ENCODE results near the gene PRRG2.
A peak's percentile ranks its signal among the peaks of the same experiment; 100 is the strongest.

PRRG2 gene

DNA sequence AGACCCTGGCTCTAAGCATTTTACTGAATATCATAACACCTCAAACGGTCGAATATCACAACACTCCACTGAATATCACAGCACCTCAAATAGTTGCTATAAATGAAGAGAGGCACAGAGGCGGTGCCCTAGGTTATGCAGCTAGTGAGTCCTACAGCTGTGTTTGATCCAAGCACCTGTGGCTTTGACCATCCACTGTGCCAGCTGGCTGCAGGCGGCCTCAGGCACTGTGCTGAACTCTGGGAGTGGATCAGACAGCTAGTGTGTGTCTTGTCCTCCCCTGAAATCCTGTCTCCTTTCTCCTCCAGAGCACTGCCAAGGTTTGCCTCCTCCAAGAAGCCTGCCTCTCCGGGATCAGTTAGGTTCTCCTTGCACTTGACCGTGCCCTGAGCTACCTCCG lies 8.1 kb upstream of the PRRG2 start:
- in situ Hi-C loops (cut with MboI; ENCODE audit: low sequenced_read_pairs, unreplicated experiment): no loop called here

DNA sequence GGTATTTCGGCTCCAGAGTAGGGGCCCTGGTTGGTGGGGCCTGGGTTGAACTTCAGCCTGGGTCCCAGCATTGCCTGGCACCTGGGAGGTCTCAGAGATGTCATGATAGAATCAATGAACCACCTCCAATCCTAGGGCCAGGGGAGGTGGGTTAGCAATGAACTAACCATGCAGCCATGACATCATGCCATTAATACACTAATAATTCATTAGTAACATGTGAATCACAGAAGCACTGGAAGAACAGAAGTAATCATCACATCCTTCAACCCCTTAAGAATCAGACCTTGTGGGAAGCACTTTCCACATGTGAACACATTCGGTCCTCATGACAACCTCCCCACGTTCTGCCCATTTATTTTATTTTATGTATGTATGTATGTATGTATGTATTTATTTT lies 7.7 kb upstream of the PRRG2 start:
- no peak for DNase-seq (ENCODE audit: low spot score)
- TF ChIP-seq, protein P1, sequence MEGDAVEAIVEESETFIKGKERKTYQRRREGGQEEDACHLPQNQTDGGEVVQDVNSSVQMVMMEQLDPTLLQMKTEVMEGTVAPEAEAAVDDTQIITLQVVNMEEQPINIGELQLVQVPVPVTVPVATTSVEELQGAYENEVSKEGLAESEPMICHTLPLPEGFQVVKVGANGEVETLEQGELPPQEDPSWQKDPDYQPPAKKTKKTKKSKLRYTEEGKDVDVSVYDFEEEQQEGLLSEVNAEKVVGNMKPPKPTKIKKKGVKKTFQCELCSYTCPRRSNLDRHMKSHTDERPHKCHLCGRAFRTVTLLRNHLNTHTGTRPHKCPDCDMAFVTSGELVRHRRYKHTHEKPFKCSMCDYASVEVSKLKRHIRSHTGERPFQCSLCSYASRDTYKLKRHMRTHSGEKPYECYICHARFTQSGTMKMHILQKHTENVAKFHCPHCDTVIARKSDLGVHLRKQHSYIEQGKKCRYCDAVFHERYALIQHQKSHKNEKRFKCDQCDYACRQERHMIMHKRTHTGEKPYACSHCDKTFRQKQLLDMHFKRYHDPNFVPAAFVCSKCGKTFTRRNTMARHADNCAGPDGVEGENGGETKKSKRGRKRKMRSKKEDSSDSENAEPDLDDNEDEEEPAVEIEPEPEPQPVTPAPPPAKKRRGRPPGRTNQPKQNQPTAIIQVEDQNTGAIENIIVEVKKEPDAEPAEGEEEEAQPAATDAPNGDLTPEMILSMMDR (IDR thresholded peaks at IDR 0.05; ENCODE audit: borderline replicate concordance, control extremely low read depth, extremely low read depth, insufficient read depth, missing control alignments): no peak
- in situ Hi-C loops (cut with MboI; ENCODE audit: low sequenced_read_pairs, unreplicated experiment): no loop called here

More for the DNA sequence above, 8.1 kb upstream of the PRRG2 start:
- TF ChIP-seq, protein P1 (IDR thresholded peaks at IDR 0.05; ENCODE audit: borderline replicate concordance, control extremely low read depth, extremely low read depth, insufficient read depth, missing control alignments): no peak
- DNase-seq (ENCODE audit: low spot score): no peak

DNA sequence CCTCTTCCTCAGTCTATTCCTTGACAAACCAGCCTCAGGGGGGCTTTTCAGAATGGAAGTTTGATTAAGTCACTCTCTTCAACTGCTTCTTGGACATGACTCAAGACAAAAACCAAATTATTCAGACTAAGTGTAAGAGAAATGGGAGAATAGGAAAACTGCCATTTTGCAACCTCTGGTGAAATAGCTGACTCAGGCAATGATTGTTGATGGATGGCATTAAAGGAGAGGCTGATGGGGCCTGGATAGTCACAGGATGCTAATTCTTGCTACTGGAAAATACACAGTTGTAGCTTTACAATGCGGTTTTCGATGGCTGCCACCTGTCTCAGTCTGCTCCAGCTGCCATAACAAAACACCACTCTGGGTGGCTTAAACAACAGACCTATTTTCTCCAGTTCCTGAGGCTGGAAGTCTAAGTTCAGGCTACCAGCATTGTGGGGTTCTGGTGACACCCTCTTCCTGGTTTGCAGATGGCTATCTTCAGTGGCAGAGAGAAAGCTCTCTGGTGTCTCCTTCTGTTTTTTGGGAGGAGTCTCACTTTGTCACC lies 6.8 kb upstream of the PRRG2 start:
- no peak for DNase-seq (ENCODE audit: low spot score)
- in situ Hi-C loops (cut with MboI; ENCODE audit: low sequenced_read_pairs, unreplicated experiment): no loop called here
- TF ChIP-seq, protein P1 (IDR thresholded peaks at IDR 0.05; ENCODE audit: borderline replicate concordance, control extremely low read depth, extremely low read depth, insufficient read depth, missing control alignments): no peak

DNA sequence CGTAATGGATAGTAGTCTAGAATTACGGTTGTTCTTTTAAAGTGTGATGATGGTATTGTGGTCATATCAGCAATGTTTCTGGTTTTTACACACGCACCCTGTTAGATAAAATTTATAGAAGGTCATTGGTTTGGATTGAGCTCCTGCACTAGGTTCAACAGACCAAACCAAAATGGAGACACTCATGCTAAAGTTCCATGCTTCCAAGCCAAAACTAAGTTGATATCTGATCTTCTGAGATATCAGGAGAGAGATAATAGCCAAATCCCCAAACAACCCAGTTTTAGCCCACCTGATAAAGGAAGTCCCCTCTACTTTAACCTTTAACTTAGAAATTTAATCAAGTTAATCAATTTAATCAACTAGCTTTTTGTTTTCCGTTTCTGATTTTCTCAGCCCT lies 1.9 kb upstream of the PRRG2 start:
- in situ Hi-C loops (cut with MboI; ENCODE audit: low sequenced_read_pairs, unreplicated experiment): no loop called here
- TF ChIP-seq, protein P1 (IDR thresholded peaks at IDR 0.05; ENCODE audit: borderline replicate concordance, control extremely low read depth, extremely low read depth, insufficient read depth, missing control alignments): no peak

DNA sequence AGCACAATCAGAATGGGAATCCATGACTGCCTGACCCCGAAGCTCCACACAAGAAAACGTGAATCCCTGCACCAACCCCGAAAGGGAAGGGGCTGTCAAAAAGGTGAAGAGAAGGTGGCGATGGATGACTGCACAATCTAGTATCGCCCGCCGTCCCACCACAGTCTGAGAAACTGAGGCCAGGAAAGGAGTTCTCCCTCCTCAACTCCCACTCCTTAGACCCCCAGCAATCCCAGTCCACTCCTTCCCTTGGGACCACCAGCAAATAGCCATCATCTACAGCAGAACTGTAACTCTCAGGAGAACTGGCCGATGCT lies 1.2 kb upstream of the PRRG2 start:
- DNase-seq (ENCODE audit: low spot score): no peak
- TF ChIP-seq, protein P1 (IDR thresholded peaks at IDR 0.05; ENCODE audit: borderline replicate concordance, control extremely low read depth, extremely low read depth, insufficient read depth, missing control alignments): no peak
- in situ Hi-C loops (cut with MboI; ENCODE audit: low sequenced_read_pairs, unreplicated experiment): no loop called here

More for the DNA sequence above, 1.9 kb upstream of the PRRG2 start:
- no peak for DNase-seq (ENCODE audit: low spot score)

DNA sequence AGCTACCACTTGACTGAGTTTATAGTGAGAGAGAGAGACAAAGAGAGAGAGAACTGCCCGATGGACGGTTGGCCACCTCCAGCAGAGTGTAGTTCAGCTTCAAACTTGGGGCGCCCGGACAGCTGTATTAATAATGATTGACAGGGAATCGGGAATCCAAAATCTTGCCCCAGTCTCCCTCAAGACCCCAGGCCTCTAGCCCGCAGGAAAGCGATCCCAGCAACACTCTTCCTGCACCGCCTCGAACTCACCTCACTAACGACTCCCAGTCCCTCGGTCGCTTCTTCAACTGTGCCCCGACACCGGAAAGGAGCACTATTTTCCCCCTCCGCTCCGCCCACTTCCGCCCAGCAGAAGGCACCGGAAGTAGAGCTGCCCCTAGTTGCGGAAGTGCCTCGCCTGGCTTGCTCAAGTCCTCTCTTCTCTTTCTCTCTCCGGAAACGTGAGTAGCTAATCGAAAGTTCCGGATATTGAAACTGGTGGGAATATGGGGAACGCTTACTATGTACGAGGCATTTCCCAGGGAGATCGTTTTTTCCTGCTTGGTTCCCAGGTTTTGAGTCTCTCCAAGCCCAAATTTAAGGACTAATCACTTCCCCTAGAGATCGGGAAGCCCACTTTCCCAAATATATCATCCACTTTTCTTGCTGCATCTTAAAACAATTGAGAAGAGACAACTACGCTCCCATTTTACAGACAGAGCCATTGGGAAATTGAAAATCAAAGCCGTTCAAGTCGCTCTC lies 681 bp upstream of the PRRG2 start, which contains the start of gene NOSIP:
NOSIP (minus strand) TSS at position 293 of the 743 bp plus-strand sequence. CDS start 19,865 bp downstream, outside the sequence.
- in situ Hi-C loops (cut with MboI; ENCODE audit: low sequenced_read_pairs, unreplicated experiment): no loop called here
- peak; percentile 91 for DNase-seq (ENCODE audit: low spot score)
- TF ChIP-seq, protein P1 (IDR thresholded peaks at IDR 0.05; ENCODE audit: borderline replicate concordance, control extremely low read depth, extremely low read depth, insufficient read depth, missing control alignments): no peak

Measured in GM13976 (cell line).